Measurements from ENCODE around the gene CACNA1S. TPM values are rescaled to one million over a fixed set of nuclear protein-coding genes. Genes with fewer than 3 reads are reported as not detected.

The CACNA1S gene
- total and polyA plus RNA-seq, 2 of the 13 experiments (the other 11 are each of a cell fraction or from before 2014, with no cell fraction given) = not detected

DNA sequence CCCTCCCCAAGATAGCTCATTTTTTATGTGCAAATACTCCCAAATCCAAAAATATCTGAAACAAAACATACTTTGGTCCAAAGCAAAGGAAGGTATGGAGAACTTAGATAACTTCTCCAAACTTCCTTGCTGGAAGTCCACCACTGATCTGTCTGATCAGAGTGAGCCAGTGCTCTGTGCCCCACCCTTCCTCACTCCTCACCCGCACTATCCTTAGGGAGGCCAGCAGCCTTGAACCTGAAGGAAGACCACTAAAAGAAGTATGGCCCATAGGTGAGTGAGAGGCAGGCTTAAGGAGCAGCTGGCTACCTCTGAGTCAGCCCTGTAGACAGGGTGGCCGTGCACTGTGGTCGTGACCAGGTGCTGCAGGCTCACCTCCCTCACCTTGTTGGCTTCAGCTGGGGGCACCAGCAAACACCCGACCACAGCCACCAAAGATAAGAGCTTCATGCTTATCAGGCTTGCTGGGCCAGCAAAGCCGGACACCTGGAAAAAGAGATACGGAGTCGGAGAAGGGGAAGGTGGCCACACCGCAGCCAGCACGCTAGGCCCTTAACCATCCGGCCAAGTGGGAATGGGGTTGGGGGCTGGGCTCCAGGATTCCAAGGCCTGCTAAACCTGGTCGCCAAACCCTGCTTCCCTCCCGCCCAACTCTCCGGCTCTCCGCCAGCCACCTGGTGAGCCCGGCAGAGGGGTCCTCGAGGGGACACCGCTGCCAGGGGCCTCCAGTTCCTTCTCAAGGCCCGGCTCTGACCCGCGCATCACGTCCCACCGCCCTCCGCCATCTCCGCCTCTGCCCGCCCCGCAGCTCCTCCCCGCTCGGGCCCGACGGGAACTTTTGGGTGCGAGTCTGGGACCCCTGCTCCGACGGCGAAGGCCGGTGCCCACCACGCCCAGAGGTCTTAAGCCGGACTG, 41.5 kb upstream of the CACNA1S start (continued):
- TF ChIP-seq, protein P1, sequence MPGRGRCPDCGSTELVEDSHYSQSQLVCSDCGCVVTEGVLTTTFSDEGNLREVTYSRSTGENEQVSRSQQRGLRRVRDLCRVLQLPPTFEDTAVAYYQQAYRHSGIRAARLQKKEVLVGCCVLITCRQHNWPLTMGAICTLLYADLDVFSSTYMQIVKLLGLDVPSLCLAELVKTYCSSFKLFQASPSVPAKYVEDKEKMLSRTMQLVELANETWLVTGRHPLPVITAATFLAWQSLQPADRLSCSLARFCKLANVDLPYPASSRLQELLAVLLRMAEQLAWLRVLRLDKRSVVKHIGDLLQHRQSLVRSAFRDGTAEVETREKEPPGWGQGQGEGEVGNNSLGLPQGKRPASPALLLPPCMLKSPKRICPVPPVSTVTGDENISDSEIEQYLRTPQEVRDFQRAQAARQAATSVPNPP (CRISPR knock-in tag; IDR thresholded peaks at IDR 0.05) = no peak
- TF ChIP-seq, protein P2, sequence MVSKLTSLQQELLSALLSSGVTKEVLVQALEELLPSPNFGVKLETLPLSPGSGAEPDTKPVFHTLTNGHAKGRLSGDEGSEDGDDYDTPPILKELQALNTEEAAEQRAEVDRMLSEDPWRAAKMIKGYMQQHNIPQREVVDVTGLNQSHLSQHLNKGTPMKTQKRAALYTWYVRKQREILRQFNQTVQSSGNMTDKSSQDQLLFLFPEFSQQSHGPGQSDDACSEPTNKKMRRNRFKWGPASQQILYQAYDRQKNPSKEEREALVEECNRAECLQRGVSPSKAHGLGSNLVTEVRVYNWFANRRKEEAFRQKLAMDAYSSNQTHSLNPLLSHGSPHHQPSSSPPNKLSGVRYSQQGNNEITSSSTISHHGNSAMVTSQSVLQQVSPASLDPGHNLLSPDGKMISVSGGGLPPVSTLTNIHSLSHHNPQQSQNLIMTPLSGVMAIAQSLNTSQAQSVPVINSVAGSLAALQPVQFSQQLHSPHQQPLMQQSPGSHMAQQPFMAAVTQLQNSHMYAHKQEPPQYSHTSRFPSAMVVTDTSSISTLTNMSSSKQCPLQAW (CRISPR knock-in tag; IDR thresholded peaks at IDR 0.05) = 0 out of 2 replicates have a peak, but pooled peaks have one; percentile 7
- TF ChIP-seq, protein P3, sequence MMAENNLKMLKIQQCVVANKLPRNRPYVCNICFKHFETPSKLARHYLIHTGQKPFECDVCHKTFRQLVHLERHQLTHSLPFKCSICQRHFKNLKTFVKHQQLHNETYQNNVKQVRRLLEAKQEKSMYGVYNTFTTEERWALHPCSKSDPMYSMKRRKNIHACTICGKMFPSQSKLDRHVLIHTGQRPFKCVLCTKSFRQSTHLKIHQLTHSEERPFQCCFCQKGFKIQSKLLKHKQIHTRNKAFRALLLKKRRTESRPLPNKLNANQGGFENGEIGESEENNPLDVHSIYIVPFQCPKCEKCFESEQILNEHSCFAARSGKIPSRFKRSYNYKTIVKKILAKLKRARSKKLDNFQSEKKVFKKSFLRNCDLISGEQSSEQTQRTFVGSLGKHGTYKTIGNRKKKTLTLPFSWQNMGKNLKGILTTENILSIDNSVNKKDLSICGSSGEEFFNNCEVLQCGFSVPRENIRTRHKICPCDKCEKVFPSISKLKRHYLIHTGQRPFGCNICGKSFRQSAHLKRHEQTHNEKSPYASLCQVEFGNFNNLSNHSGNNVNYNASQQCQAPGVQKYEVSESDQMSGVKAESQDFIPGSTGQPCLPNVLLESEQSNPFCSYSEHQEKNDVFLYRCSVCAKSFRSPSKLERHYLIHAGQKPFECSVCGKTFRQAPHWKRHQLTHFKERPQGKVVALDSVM (CRISPR knock-in tag; IDR thresholded peaks at IDR 0.05) = no peak
- TF ChIP-seq ZNF350 (CRISPR knock-in tag; IDR thresholded peaks at IDR 0.05; ENCODE audit: borderline replicate concordance, low read depth) = 0 out of 2 replicates have a peak, but pooled peaks have one; percentile 3
- peak; percentile 61 for TF ChIP-seq NRL (CRISPR knock-in tag; IDR thresholded peaks at IDR 0.05; ENCODE audit: borderline replicate concordance)
- no peak for TF ChIP-seq KDM5B (CRISPR knock-in tag; IDR thresholded peaks at IDR 0.05; ENCODE audit: borderline replicate concordance)
- no peak for TF ChIP-seq ZNF484 (CRISPR knock-in tag; IDR thresholded peaks at IDR 0.05; ENCODE audit: borderline replicate concordance, low read depth)
- TF ChIP-seq, protein P4, sequence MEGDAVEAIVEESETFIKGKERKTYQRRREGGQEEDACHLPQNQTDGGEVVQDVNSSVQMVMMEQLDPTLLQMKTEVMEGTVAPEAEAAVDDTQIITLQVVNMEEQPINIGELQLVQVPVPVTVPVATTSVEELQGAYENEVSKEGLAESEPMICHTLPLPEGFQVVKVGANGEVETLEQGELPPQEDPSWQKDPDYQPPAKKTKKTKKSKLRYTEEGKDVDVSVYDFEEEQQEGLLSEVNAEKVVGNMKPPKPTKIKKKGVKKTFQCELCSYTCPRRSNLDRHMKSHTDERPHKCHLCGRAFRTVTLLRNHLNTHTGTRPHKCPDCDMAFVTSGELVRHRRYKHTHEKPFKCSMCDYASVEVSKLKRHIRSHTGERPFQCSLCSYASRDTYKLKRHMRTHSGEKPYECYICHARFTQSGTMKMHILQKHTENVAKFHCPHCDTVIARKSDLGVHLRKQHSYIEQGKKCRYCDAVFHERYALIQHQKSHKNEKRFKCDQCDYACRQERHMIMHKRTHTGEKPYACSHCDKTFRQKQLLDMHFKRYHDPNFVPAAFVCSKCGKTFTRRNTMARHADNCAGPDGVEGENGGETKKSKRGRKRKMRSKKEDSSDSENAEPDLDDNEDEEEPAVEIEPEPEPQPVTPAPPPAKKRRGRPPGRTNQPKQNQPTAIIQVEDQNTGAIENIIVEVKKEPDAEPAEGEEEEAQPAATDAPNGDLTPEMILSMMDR (CRISPR knock-in tag; IDR thresholded peaks at IDR 0.05) = no peak
- peak; percentile 69 for TF ChIP-seq HOXA3 (CRISPR knock-in tag; IDR thresholded peaks at IDR 0.05)
- TF ChIP-seq, protein P5, sequence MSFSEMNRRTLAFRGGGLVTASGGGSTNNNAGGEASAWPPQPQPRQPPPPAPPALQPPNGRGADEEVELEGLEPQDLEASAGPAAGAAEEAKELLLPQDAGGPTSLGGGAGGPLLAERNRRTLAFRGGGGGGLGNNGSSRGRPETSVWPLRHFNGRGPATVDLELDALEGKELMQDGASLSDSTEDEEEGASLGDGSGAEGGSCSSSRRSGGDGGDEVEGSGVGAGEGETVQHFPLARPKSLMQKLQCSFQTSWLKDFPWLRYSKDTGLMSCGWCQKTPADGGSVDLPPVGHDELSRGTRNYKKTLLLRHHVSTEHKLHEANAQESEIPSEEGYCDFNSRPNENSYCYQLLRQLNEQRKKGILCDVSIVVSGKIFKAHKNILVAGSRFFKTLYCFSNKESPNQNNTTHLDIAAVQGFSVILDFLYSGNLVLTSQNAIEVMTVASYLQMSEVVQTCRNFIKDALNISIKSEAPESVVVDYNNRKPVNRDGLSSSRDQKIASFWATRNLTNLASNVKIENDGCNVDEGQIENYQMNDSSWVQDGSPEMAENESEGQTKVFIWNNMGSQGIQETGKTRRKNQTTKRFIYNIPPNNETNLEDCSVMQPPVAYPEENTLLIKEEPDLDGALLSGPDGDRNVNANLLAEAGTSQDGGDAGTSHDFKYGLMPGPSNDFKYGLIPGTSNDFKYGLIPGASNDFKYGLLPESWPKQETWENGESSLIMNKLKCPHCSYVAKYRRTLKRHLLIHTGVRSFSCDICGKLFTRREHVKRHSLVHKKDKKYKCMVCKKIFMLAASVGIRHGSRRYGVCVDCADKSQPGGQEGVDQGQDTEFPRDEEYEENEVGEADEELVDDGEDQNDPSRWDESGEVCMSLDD (CRISPR knock-in tag; IDR thresholded peaks at IDR 0.05; ENCODE audit: borderline replicate concordance) = no peak
- TF ChIP-seq, protein P6, sequence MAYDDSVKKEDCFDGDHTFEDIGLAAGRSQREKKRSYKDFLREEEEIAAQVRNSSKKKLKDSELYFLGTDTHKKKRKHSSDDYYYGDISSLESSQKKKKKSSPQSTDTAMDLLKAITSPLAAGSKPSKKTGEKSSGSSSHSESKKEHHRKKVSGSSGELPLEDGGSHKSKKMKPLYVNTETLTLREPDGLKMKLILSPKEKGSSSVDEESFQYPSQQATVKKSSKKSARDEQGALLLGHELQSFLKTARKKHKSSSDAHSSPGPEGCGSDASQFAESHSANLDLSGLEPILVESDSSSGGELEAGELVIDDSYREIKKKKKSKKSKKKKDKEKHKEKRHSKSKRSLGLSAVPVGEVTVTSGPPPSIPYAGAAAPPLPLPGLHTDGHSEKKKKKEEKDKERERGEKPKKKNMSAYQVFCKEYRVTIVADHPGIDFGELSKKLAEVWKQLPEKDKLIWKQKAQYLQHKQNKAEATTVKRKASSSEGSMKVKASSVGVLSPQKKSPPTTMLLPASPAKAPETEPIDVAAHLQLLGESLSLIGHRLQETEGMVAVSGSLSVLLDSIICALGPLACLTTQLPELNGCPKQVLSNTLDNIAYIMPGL (CRISPR knock-in tag; IDR thresholded peaks at IDR 0.05; ENCODE audit: borderline replicate concordance in 1 of 2, low read depth in 1 of 2) = peak in 1 of 2 experiments; percentile 58; a peak in 1 of 4 replicates
